PFSK-1 (cell line): ENCODE results near the gene MPST.

Experiments
- FOXP2 ChIP-seq: optimal IDR thresholded peaks from 2 replicates; pipeline ENCODE3; 2011; ENCODE audit warnings: borderline replicate concordance, control low read depth, inconsistent platforms; ENCODE audit not compliant: insufficient read depth; ENCODE audit errors: extremely low read length, extremely low read depth
- POLR2AphosphoS5 ChIP-seq: IDR thresholded peaks from 2 replicates; pipeline ENCODE4 v1.6.1; 2012; ENCODE audit warnings: low read depth, mild to moderate bottlenecking, control low read depth, low read length, moderate library complexity
- SIN3A ChIP-seq: IDR thresholded peaks from 2 replicates; pipeline ENCODE4 v1.6.1; 2012; ENCODE audit warnings: mild to moderate bottlenecking, low read length, moderate library complexity, borderline replicate concordance; ENCODE audit not compliant: insufficient read depth
- TF ChIP-seq, protein P1 (sequence below), 2 experiments: IDR thresholded peaks; 2 replicates each; pipeline versions ENCODE4 v1.6.1 to v1.8.0; 2011 to 2012; ENCODE audit warnings: low read depth in 2 of 2, low read length in 2 of 2, control low read depth in 1 of 2, inconsistent platforms in 1 of 2, mild to moderate bottlenecking in 1 of 2, moderate library complexity in 1 of 2; ENCODE audit not compliant: insufficient read depth in 1 of 2

DNA sequence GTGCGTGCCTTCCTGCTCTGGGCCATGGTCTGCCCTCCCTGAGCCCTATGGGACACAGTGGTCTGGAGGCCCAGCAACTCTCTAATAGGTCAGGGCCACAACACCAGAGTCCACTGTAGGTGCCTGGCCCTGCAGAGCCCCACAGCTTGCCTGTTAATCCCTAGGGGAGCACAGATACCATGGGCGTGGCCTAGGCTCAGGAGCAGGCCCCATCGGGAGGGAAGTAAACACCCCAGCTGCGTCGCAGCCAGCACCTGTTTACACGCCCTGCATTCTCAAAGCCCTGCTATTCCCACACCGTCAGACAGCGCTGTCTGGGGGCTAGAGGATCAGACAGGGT, 34.5 kb downstream of the MPST start:
- TF ChIP-seq, protein P1, sequence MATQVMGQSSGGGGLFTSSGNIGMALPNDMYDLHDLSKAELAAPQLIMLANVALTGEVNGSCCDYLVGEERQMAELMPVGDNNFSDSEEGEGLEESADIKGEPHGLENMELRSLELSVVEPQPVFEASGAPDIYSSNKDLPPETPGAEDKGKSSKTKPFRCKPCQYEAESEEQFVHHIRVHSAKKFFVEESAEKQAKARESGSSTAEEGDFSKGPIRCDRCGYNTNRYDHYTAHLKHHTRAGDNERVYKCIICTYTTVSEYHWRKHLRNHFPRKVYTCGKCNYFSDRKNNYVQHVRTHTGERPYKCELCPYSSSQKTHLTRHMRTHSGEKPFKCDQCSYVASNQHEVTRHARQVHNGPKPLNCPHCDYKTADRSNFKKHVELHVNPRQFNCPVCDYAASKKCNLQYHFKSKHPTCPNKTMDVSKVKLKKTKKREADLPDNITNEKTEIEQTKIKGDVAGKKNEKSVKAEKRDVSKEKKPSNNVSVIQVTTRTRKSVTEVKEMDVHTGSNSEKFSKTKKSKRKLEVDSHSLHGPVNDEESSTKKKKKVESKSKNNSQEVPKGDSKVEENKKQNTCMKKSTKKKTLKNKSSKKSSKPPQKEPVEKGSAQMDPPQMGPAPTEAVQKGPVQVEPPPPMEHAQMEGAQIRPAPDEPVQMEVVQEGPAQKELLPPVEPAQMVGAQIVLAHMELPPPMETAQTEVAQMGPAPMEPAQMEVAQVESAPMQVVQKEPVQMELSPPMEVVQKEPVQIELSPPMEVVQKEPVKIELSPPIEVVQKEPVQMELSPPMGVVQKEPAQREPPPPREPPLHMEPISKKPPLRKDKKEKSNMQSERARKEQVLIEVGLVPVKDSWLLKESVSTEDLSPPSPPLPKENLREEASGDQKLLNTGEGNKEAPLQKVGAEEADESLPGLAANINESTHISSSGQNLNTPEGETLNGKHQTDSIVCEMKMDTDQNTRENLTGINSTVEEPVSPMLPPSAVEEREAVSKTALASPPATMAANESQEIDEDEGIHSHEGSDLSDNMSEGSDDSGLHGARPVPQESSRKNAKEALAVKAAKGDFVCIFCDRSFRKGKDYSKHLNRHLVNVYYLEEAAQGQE (IDR thresholded peaks at IDR 0.05; ENCODE audit: insufficient read depth in 1 of 2, low read depth in 2 of 2, low read length in 2 of 2) = no peak
- TF ChIP-seq POLR2AphosphoS5 = no peak
- TF ChIP-seq FOXP2 = no peak
- TF ChIP-seq SIN3A = no peak
